GM08714 (cell line): ENCODE results near the gene CFB.
"Not testable (repeated sequence)": the region's sequence is repeated elsewhere in the genome, so short reads cannot be mapped to it uniquely, and the experiment has no call there.

Experiments used
- H3K4me3 ChIP-seq: fragments of 200-500 bp; sonication (Bioruptor generic); 2 replicates; pipeline ENCODE4 v1.5.1; 2014; ENCODE audit warnings: mild to moderate bottlenecking, low read length, inconsistent platforms
- ZNF274 ChIP-seq: IDR thresholded peaks from 2 replicates; pipeline ENCODE4 v1.6.1; 2012; ENCODE audit warnings: mild to moderate bottlenecking, low read depth, low read length

The CFB gene

GRCh38 chr6:31927863-31928671 is 17.8 kb upstream of the CFB start:
- no peak overlapping the region for H3K4me3 ChIP-seq
- no peak for TF ChIP-seq ZNF274

- no peak for TF ChIP-seq ZNF274
Measured at GRCh38 chr6:31928672-31928939, 17.3 kb upstream of the CFB start.

DNA sequence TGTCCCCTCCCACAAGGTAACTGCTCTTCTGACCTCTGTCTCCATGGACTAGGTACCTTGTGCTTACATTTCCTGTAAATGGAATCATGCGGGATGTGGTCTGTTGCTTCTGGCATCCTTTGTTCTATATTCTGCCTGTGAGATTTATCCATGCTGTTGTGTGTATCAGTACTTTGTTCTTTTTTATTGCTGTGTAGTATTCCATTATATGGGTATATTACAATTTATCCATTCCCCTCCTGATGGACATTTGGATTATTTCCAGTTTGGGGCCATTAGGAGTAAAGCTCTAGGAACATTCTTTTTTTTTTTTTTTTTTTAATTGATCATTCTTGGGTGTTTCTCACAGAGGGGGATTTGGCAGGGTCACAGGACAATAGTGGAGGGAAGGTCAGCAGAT is 14.9 kb upstream of the CFB start:
- TF ChIP-seq ZNF274, result no peak
- H3K4me3 ChIP-seq, result no peak overlapping the region

More at GRCh38 chr6:31928672-31928939, 17.3 kb upstream of the CFB start:
- H3K4me3 ChIP-seq, result no peak overlapping the region

- not testable (repeated sequence) for H3K4me3 ChIP-seq
Measured at GRCh38 chr6:31932137-31932536, 13.8 kb upstream of the CFB start.

DNA sequence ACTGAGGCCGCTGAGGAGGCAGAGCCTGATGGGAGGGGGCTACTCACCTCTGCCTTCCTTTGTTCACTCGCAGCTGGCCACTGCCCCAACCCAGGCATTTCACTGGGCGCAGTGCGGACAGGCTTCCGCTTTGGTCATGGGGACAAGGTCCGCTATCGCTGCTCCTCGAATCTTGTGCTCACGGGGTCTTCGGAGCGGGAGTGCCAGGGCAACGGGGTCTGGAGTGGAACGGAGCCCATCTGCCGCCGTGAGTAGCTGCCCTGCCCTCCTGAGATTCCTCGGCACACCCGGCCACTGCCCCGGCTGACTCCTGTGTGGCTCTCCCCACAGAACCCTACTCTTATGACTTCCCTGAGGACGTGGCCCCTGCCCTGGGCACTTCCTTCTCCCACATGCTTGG is 12.4 kb upstream of the CFB start:
- TF ChIP-seq ZNF274, result no peak
- H3K4me3 ChIP-seq, result no peak overlapping the region

- H3K4me3 ChIP-seq, result no peak overlapping the region
- TF ChIP-seq ZNF274, result no peak
Measured at GRCh38 chr6:31935021-31935420, 10.9 kb upstream of the CFB start.

DNA sequence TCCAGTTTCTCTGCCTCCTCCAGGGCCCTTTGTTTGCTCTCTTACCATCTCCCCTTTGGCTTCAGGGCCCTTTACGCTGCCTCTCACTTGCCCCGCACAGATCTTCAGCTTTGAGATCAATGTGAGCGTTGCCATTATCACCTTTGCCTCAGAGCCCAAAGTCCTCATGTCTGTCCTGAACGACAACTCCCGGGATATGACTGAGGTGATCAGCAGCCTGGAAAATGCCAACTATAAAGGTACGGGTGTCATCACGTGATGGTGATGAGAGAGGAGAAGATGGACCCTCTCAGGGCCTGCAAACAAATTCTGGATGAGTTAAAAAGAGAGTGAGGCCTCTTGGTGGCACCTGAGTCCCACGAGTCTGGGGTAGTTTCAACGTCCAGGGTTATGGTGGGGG is 10.1 kb upstream of the CFB start:
- TF ChIP-seq ZNF274, result no peak
- H3K4me3 ChIP-seq, result no peak overlapping the region

GRCh38 chr6:31940256-31940664 is 5.6 kb upstream of the CFB start:
- no peak overlapping the region for H3K4me3 ChIP-seq
- no peak for TF ChIP-seq ZNF274

- no peak overlapping the region for H3K4me3 ChIP-seq
Measured at GRCh38 chr6:31943742-31944141, 2.2 kb upstream of the CFB start.

DNA sequence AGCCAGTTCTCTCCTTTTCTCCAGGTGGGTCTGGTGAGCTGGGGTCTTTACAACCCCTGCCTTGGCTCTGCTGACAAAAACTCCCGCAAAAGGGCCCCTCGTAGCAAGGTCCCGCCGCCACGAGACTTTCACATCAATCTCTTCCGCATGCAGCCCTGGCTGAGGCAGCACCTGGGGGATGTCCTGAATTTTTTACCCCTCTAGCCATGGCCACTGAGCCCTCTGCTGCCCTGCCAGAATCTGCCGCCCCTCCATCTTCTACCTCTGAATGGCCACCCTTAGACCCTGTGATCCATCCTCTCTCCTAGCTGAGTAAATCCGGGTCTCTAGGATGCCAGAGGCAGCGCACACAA is 765 bp upstream of the CFB start:
- TF ChIP-seq ZNF274, result no peak
- H3K4me3 ChIP-seq, result no peak overlapping the region

More at GRCh38 chr6:31943742-31944141, 2.2 kb upstream of the CFB start:
- TF ChIP-seq ZNF274, result no peak

GRCh38 chr6:31946370-31946885 is 533 bp downstream of the CFB start:
- H3K4me3 ChIP-seq, result no peak overlapping the region

DNA sequence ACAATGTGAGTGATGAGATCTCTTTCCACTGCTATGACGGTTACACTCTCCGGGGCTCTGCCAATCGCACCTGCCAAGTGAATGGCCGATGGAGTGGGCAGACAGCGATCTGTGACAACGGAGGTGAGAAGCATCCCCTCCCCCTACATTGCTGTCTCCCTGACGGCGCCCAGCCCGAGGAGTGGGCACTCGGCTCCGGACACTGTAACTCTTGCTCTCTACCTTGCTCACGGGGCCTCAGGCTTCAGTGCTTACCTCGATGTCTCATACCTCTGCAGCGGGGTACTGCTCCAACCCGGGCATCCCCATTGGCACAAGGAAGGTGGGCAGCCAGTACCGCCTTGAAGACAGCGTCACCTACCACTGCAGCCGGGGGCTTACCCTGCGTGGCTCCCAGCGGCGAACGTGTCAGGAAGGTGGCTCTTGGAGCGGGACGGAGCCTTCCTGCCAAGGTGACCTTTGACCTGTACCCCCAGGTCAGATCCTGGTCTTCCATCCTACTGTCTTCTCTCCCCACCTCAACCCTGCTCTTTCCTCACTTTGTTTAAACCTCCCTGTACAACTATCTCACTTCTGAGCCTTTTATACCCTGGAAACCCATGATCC is 1.3 kb downstream of the CFB start:
- no peak for TF ChIP-seq ZNF274
- no peak overlapping the region for H3K4me3 ChIP-seq

More at GRCh38 chr6:31946370-31946885, 533 bp downstream of the CFB start:
- no peak for TF ChIP-seq ZNF274

GRCh38 chr6:31947864-31948263 is 2.0 kb downstream of the CFB start:
- TF ChIP-seq ZNF274, result no peak
- no peak overlapping the region for H3K4me3 ChIP-seq

DNA sequence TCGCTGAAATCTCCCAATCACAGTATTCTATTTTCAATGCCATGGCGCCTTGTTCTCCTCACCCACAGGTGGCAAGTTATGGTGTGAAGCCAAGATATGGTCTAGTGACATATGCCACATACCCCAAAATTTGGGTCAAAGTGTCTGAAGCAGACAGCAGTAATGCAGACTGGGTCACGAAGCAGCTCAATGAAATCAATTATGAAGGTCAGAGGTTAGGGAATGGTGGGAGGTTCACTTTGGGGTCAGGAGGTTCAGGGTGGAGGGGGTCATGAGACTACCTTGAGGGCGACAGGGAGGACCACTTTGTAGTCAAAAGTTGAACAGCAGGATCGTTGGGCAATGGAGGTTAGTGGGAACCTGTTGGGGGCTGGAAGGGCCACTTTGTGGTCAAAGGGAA is 2.4 kb downstream of the CFB start:
- TF ChIP-seq ZNF274, result no peak
- H3K4me3 ChIP-seq, result no peak overlapping the region

- no peak for TF ChIP-seq ZNF274
- no peak overlapping the region for H3K4me3 ChIP-seq
Measured at GRCh38 chr6:31948753-31949413, 3.0 kb downstream of the CFB start.
